HEK293 (cell line): Measurements from ENCODE around the gene CALM3.

Experiments used
- EGR2 ChIP-seq: fragments of 450-650 bp; formaldehyde crosslinking; IDR thresholded peaks from 2 replicates; pipeline ENCODE4 v1.5.1; 2016; ENCODE audit warnings: low read depth, missing biosample characterization, missing genetic modification characterization
- GLI2 ChIP-seq: fragments of 450-650 bp; formaldehyde crosslinking; IDR thresholded peaks from 2 replicates; pipeline ENCODE4; 2017; ENCODE audit warnings: missing biosample characterization, missing genetic modification characterization, low read depth, borderline replicate concordance
- HIC1 ChIP-seq: fragments of 450-650 bp; formaldehyde crosslinking; IDR thresholded peaks from 2 replicates; pipeline ENCODE4 v1.5.1; 2016; ENCODE audit warnings: missing biosample characterization, missing genetic modification characterization
- HOXA7 ChIP-seq: sonication (generic); formaldehyde crosslinking; IDR thresholded peaks from 2 replicates; pipeline ENCODE4 v1.8.1; 2022; ENCODE audit warnings: missing genetic modification reagents, borderline replicate concordance
- MZF1 ChIP-seq: fragments of 450-650 bp; formaldehyde crosslinking; IDR thresholded peaks from 2 replicates; pipeline ENCODE4 v1.5.1; 2017; ENCODE audit warnings: missing biosample characterization, missing genetic modification characterization, borderline replicate concordance
- PRDM2 ChIP-seq: fragments of 450-650 bp; formaldehyde crosslinking; IDR thresholded peaks from 2 replicates; pipeline ENCODE4 v1.5.1; 2016; ENCODE audit warnings: missing biosample characterization, missing genetic modification characterization, borderline replicate concordance
- TSHZ1 ChIP-seq: fragments of 450-650 bp; formaldehyde crosslinking; IDR thresholded peaks from 2 replicates; pipeline ENCODE4 v1.5.1; 2016; ENCODE audit warnings: missing biosample characterization, missing genetic modification characterization, borderline replicate concordance
- ZBTB11 ChIP-seq: fragments of 450-650 bp; formaldehyde crosslinking; conservative IDR thresholded peaks from 2 replicates; pipeline ENCODE4 v1.5.1; 2016; ENCODE audit warnings: low read depth, missing biosample characterization, missing genetic modification characterization
- ZBTB6 ChIP-seq: fragments of 450-650 bp; formaldehyde crosslinking; IDR thresholded peaks from 2 replicates; pipeline ENCODE4 v1.5.1; 2017; ENCODE audit warnings: missing biosample characterization, missing genetic modification characterization
- ZFHX2 ChIP-seq: fragments of 450-650 bp; formaldehyde crosslinking; conservative IDR thresholded peaks from 2 replicates; pipeline ENCODE4 v1.5.1; 2016; ENCODE audit warnings: missing biosample characterization, missing genetic modification characterization
- ZNF473 ChIP-seq: fragments of 450-650 bp; formaldehyde crosslinking; IDR thresholded peaks from 2 replicates; pipeline ENCODE4 v1.5.1; 2017; ENCODE audit warnings: missing biosample characterization, missing genetic modification characterization
- ZNF513 ChIP-seq: fragments of 450-650 bp; IDR thresholded peaks from 2 replicates; pipeline ENCODE4 v1.5.1; 2018; ENCODE audit warnings: missing biosample characterization, missing genetic modification characterization
- ZNF518A ChIP-seq: fragments of 450-650 bp; formaldehyde crosslinking; conservative IDR thresholded peaks from 2 replicates; pipeline ENCODE4 v1.5.1; 2016; ENCODE audit warnings: low read depth, missing biosample characterization, missing genetic modification characterization
- ZNF548 ChIP-seq: fragments of 450-650 bp; formaldehyde crosslinking; IDR thresholded peaks from 2 replicates; pipeline ENCODE4 v1.5.1; 2016; ENCODE audit warnings: missing biosample characterization, missing genetic modification characterization
- ZNF837 ChIP-seq: fragments of 450-650 bp; formaldehyde crosslinking; IDR thresholded peaks from 2 replicates; pipeline ENCODE4 v1.5.1; 2016; ENCODE audit warnings: missing biosample characterization, missing genetic modification characterization

Gene CALM3

GRCh38 chr19:46596008-46596407 lies 5.1 kb upstream of the CALM3 start (continued):
- TF ChIP-seq ZNF518A (tag by site-specific recombination): no peak
- no peak for TF ChIP-seq ZBTB11
- TF ChIP-seq TSHZ1 (tag by site-specific recombination): no peak
- no peak for TF ChIP-seq ZBTB6 (tag by site-specific recombination)
- TF ChIP-seq ZNF548 (tag by site-specific recombination): no peak
- TF ChIP-seq HIC1 (tag by site-specific recombination): no peak
- no peak for TF ChIP-seq PRDM2 (tag by site-specific recombination)
- no peak for TF ChIP-seq MZF1
- 0 out of 2 replicates have a peak, but pooled peaks have one; percentile 34 for TF ChIP-seq ZFHX2 (tag by site-specific recombination)
- TF ChIP-seq GLI2 (tag by site-specific recombination): no peak
- TF ChIP-seq ZNF837 (tag by site-specific recombination): no peak
- 0 out of 2 replicates have a peak, but pooled peaks have one; percentile 28 for TF ChIP-seq EGR2 (tag by site-specific recombination)
- TF ChIP-seq ZNF473 (tag by site-specific recombination): no peak
- no peak for TF ChIP-seq ZNF513 (tag by site-specific recombination)
- TF ChIP-seq HOXA7 (CRISPR knock-in tag): no peak
